IMR-90 (cell line): ENCODE results near the gene RAD51B. TPM values are rescaled to one million over a fixed set of nuclear protein-coding genes. Genes with fewer than 3 reads are reported as not detected.

Experiments used
- ATAC-seq: fragments of 200-7000 bp; cut with Tn5 transposase; 2 replicates; pipeline ENCODE4 v1.9.1; 2020; ENCODE audit warnings: low read depth, mild to moderate bottlenecking, moderate library complexity
- BruUV-seq: library from RNA; stranded (reverse); fragments of 400-500 nt; replicated peaks from 2 replicates; lab custom pipeline; 2021; lab: Mats Ljungman, UMichigan
- CTCF ChIA-PET: fragments of 300-600 bp; formaldehyde crosslinking; extraction: SDS; loops from one replicate; lab custom pipeline; 2021; ENCODE audit warnings: antibody characterized with exemption; lab: Yijun Ruan, JAX
- POLR2A ChIA-PET: fragments of 300-600 bp; sonication (Branson Sonifier 250); formaldehyde crosslinking; loops from one replicate; lab custom pipeline; 2022; ENCODE audit warnings: antibody characterized with exemption; ENCODE audit not compliant: unreplicated experiment; lab: Charles Lee
- DNase-seq: peaks from one replicate; pipeline ENCODE4 v3.0.0; 2013
- H2AFZ ChIP-seq: replicated peaks from 2 replicates; pipeline ENCODE3; 2013; ENCODE audit warnings: low read length, mild to moderate bottlenecking; ENCODE audit not compliant: poor library complexity
- H2AK5ac ChIP-seq: 2 replicates; pipeline ENCODE4 v1.6.1; 2013; ENCODE audit warnings: low read depth, low read length, inconsistent platforms
- H2AK9ac ChIP-seq: replicated peaks from 2 replicates; pipeline ENCODE3; 2013; ENCODE audit warnings: mild to moderate bottlenecking, low read depth, low read length, moderate library complexity; ENCODE audit not compliant: poor library complexity
- H2BK120ac ChIP-seq: 2 replicates; pipeline ENCODE4 v1.6.1; 2013; ENCODE audit warnings: low read depth, low read length, inconsistent platforms
- H2BK15ac ChIP-seq: 3 replicates; pipeline ENCODE4 v1.6.1; 2013; ENCODE audit warnings: low read depth, low read length, inconsistent platforms
- H2BK20ac ChIP-seq: 2 replicates; pipeline ENCODE4 v1.6.1; 2013; ENCODE audit warnings: low read depth, mild to moderate bottlenecking, inconsistent platforms, low read length, moderate library complexity
- H2BK5ac ChIP-seq: 2 replicates; pipeline ENCODE4 v1.6.1; 2013; ENCODE audit warnings: mild to moderate bottlenecking, low read depth, low read length, inconsistent platforms; ENCODE audit not compliant: poor library complexity, severe bottlenecking
- H3K14ac ChIP-seq: replicated peaks from 2 replicates; pipeline ENCODE4 v1.6.1; 2013; ENCODE audit warnings: low read depth, low read length, inconsistent platforms
- H3K18ac ChIP-seq: 2 replicates; pipeline ENCODE4 v1.6.1; 2013; ENCODE audit warnings: low read depth, low read length, control low read depth
- H3K23ac ChIP-seq: 2 replicates; pipeline ENCODE4 v1.6.1; 2013; ENCODE audit warnings: low read depth, low read length, inconsistent platforms
- H3K27ac ChIP-seq: 2 replicates; pipeline ENCODE4 v1.5.1; 2013; ENCODE audit warnings: mild to moderate bottlenecking, control low read depth, low read length; ENCODE audit not compliant: insufficient read depth
- H3K27me3 ChIP-seq: 2 replicates; pipeline ENCODE4 v1.6.1; 2013; ENCODE audit warnings: low read length; ENCODE audit not compliant: control insufficient read depth, insufficient read depth
- H3K36me3 ChIP-seq: 2 replicates; pipeline ENCODE4 v1.6.1; 2013; ENCODE audit warnings: low read length, mixed read lengths; ENCODE audit not compliant: control insufficient read depth, insufficient read depth
- H3K4ac ChIP-seq: 2 replicates; pipeline ENCODE4 v1.6.1; 2013; ENCODE audit warnings: low read depth, low read length, inconsistent platforms
- H3K4me1 ChIP-seq: 2 replicates; pipeline ENCODE4 v1.6.1; 2013; ENCODE audit warnings: low read length, mixed read lengths; ENCODE audit not compliant: control insufficient read depth, insufficient read depth
- H3K4me2 ChIP-seq: 2 replicates; pipeline ENCODE4 v1.6.1; 2013; ENCODE audit warnings: low read depth, mild to moderate bottlenecking, control low read depth, low read length, moderate library complexity
- H3K4me3 ChIP-seq: 2 replicates; pipeline ENCODE4 v1.5.1; 2013; ENCODE audit warnings: low read depth, mild to moderate bottlenecking, control low read depth, low read length, moderate library complexity; ENCODE audit not compliant: insufficient read depth
- H3K56ac ChIP-seq: 2 replicates; pipeline ENCODE4 v1.6.1; 2013; ENCODE audit warnings: low read length, inconsistent platforms; ENCODE audit not compliant: insufficient read depth; ENCODE audit errors: extremely low read depth
- H3K79me1 ChIP-seq, 2 experiments: 2 replicates each; pipeline ENCODE4 v1.6.1; 2013; ENCODE audit warnings: low read length in 2 of 2, inconsistent platforms in 1 of 2, low read depth in 1 of 2
- H3K9ac ChIP-seq: 2 replicates; pipeline ENCODE4 v1.6.1; 2013; ENCODE audit warnings: low read depth, low read length, control low read depth
- H3K9me1 ChIP-seq: 2 replicates; pipeline ENCODE4 v1.6.1; 2013; ENCODE audit warnings: low read length, inconsistent platforms; ENCODE audit not compliant: insufficient read depth
- H3K9me3 ChIP-seq: 2 replicates; pipeline ENCODE4 v1.6.1; 2013; ENCODE audit warnings: low read length; ENCODE audit not compliant: control insufficient read depth, insufficient read depth
- H4K20me1 ChIP-seq: 2 replicates; pipeline ENCODE4 v1.6.1; 2013; ENCODE audit warnings: low read length, inconsistent platforms; ENCODE audit not compliant: insufficient read depth
- H4K5ac ChIP-seq: 2 replicates; pipeline ENCODE4 v1.6.1; 2013; ENCODE audit warnings: mild to moderate bottlenecking, low read depth, low read length, control low read depth
- H4K8ac ChIP-seq, 2 experiments: 2 replicates each; pipeline ENCODE4 v1.6.1; 2013; ENCODE audit warnings: low read depth in 2 of 2, low read length in 2 of 2, control low read depth in 1 of 2, inconsistent platforms in 1 of 2
- H4K91ac ChIP-seq: 2 replicates; pipeline ENCODE4 v1.6.1; 2013; ENCODE audit warnings: low read depth, low read length, inconsistent platforms; ENCODE audit not compliant: insufficient read depth
- BHLHE40 ChIP-seq: fragments of 150-350 bp; IDR thresholded peaks from 2 replicates; pipeline ENCODE4 v1.6.1; 2016; ENCODE audit warnings: mild to moderate bottlenecking, low read depth, low read length
- ELK1 ChIP-seq: fragments of 150-350 bp; IDR thresholded peaks from 2 replicates; pipeline ENCODE4 v1.6.1; 2016; ENCODE audit warnings: low read depth, mild to moderate bottlenecking, low read length, moderate library complexity, borderline replicate concordance
- FOS ChIP-seq: fragments of 150-350 bp; IDR thresholded peaks from 2 replicates; pipeline ENCODE4 v1.6.1; 2016; ENCODE audit warnings: low read depth, low read length
- MXI1 ChIP-seq: IDR thresholded peaks from 2 replicates; pipeline ENCODE4 v1.6.1; 2012; ENCODE audit warnings: low read depth, mild to moderate bottlenecking, low read length, moderate library complexity, borderline replicate concordance
- NFE2L2 ChIP-seq: fragments of 150-350 bp; IDR thresholded peaks from 2 replicates; pipeline ENCODE4 v1.6.1; 2016; ENCODE audit warnings: low read depth, mild to moderate bottlenecking, low read length
- RCOR1 ChIP-seq: IDR thresholded peaks from 2 replicates; pipeline ENCODE4 v1.6.1; 2012; ENCODE audit warnings: mild to moderate bottlenecking, low read length, improper control_type of control experiment; ENCODE audit not compliant: insufficient replicate concordance
- RFX5 ChIP-seq: IDR thresholded peaks from 2 replicates; pipeline ENCODE4 v1.8.0; 2012; ENCODE audit warnings: low read depth, mild to moderate bottlenecking, low read length, moderate library complexity
- USF2 ChIP-seq: fragments of 150-350 bp; IDR thresholded peaks from 2 replicates; pipeline ENCODE4 v1.6.1; 2017; ENCODE audit warnings: mild to moderate bottlenecking, antibody characterized with exemption, low read length, low read depth
- WGBS, 2 experiments: methylation state at CpG; one replicate each; pipeline versions ENCODE4 v1.1.5 to v1.1.7; 2013; ENCODE audit warnings: missing lambda C conversion rate in 2 of 2; ENCODE audit not compliant: insufficient read length in 1 of 2; ENCODE audit errors: extremely low coverage in 2 of 2; 5-methylcytosine and 5-hydroxymethylcytosine counted together
- dilution Hi-C: fragments of 300-500 bp; cut with HindIII; formaldehyde crosslinking; loops from one replicate; pipeline ENCODE4 v1.14.3; 2018; ENCODE audit warnings: low sequenced_read_pairs; ENCODE audit not compliant: unreplicated experiment
- in situ Hi-C: fragments of 300-500 bp; cut with MboI; formaldehyde crosslinking; loops from 3 replicates; pipeline ENCODE4 v1.14.3; 2019; ENCODE audit warnings: low sequenced_read_pairs, inconsistent platforms, mixed read lengths
- intact Hi-C: fragments of 100-400 bp; cut with micrococcal nuclease; formaldehyde crosslinking; loops from 2 replicates; pipeline ENCODE4 v1.10.0; 2022
- polyA plus RNA-seq, 3 experiments: library from polyadenylated mRNA; depleted of rRNA; stranded (reverse); fragments of >200 nt; gene quantifications; 2 replicates each; pipeline ENCODE4 v1.2.3, GENCODE V29; 2012; ENCODE audit warnings: low replicate concordance in 1 of 3
- total RNA-seq: library from RNA; depleted of rRNA; stranded (reverse); fragments of >200 nt; gene quantifications from 2 replicates; pipeline ENCODE4 v1.2.3, GENCODE V29; 2012
- TF ChIP-seq, protein P1 (sequence below): conservative IDR thresholded peaks from 2 replicates; pipeline ENCODE4 v1.5.1; 2012; ENCODE audit warnings: mild to moderate bottlenecking, low read depth, low read length, improper control_type of control experiment

The RAD51B gene
- total and polyA plus RNA-seq, 2 of the 4 experiments (the other 2 are of a cell fraction) = 5.1 to 18.8 TPM

DNA sequence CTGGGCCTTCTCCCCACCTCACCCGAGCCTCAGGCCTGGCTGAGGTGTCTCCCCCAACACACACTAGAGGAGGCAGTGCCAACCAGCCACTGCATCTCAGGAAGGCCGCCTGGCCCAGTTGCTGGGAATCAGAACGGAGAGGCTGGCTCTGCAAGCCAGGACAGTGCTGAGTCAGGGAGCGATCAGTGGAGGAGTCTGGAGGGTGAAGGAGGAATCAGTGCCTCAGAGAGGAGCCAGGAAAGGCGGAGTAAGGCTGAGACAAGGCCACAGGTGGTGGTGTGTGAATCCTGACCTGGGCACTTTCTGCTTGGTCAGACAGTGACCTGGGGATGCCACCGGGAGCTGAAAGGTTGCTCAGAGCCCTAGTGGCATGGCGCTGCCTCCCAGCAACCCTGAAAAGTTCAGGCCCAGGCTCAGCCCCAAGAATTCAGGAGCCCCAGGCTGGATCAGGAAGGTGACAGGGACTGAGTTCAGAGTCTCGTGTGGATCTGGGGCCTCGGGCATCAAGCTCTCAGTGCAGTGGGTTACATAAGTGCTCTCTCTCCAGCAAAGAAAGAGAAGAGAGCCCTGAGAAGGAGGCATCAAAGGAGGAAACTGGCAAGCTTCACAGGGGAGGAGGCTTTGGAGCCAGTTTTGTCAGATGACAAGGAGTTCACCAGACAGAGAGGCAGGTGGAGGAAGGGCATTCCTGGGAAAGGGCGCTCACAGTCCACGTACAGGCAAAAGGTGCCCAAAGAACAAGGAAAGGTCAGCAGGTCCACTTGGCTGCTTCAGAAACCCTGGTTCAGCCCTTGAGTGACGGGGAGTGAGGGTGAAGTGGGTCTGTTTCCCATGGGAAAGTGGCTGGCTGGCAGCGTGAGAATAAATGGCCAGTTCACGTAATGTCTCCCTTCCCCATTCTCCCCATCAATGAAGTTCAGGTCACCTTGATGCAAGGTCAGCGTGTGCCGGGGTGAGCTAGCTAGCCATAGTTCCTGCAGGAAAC is 885.4 kb downstream of the RAD51B start:
- Histone ChIP-seq H2AFZ (peak overlapping the region; percentile 77), H3K4me3 (no peak overlapping the region), H4K91ac (peak overlapping the region; percentile 24), H3K36me3 (no peaks in the 10 kb centered on the region), H3K27ac (no peak overlapping the region), H3K9ac (no peak overlapping the region), H2AK9ac (peak overlapping the region; percentile 69), H3K18ac (peak overlapping the region; percentile 83), H2AK5ac (peak overlapping the region; percentile 94), H3K4me1 (peaks cover 12% of the 10 kb centered on the region), H3K4ac (peak overlapping the region; percentile 68), H3K9me3 (peaks cover 7% of the 10 kb centered on the region; the same call in 1 of the 2 replicates), H4K5ac (peak overlapping the region; percentile 39), H3K9me1 (peaks cover 19% of the 10 kb centered on the region), H2BK20ac (peak overlapping the region; percentile 85), H2BK5ac (peak overlapping the region; percentile 60), H2BK120ac (peak overlapping the region; percentile 77), H4K20me1 (no peaks in the 10 kb centered on the region), H3K14ac (peak overlapping the region; percentile 47; the same call in 1 of the 2 replicates), H3K56ac (no peak overlapping the region), H3K4me2 (no peak overlapping the region), H4K8ac (peak overlapping the region in 1 of 2 experiments; percentile 13; a peak in 1 of 4 replicates), H3K79me1 (no peaks in the 10 kb centered on the region), H3K23ac (no peak overlapping the region), H2BK15ac (peak overlapping the region; percentile 34; the same call in 2 of the 3 replicates), H3K27me3 (no peaks in the 10 kb centered on the region; the same call in 1 of the 2 replicates)
- ChIA-PET POLR2A (no interaction called here), CTCF (no interaction called here)
- TF ChIP-seq RCOR1 (no peak), USF2 (no peak), RFX5 (no peak), NFE2L2 (no peak), ELK1 (no peak), MXI1 (no peak), FOS (no peak), BHLHE40 (no peak)
- TF ChIP-seq, protein P1, sequence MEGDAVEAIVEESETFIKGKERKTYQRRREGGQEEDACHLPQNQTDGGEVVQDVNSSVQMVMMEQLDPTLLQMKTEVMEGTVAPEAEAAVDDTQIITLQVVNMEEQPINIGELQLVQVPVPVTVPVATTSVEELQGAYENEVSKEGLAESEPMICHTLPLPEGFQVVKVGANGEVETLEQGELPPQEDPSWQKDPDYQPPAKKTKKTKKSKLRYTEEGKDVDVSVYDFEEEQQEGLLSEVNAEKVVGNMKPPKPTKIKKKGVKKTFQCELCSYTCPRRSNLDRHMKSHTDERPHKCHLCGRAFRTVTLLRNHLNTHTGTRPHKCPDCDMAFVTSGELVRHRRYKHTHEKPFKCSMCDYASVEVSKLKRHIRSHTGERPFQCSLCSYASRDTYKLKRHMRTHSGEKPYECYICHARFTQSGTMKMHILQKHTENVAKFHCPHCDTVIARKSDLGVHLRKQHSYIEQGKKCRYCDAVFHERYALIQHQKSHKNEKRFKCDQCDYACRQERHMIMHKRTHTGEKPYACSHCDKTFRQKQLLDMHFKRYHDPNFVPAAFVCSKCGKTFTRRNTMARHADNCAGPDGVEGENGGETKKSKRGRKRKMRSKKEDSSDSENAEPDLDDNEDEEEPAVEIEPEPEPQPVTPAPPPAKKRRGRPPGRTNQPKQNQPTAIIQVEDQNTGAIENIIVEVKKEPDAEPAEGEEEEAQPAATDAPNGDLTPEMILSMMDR = no peak
- BruUV-seq = no TSS peak
- in situ Hi-C loops = no loop called here
- 93% methylated on average over 8 of the region's 16 CpGs; no CpG with 5 or more reads in 1 of the 2 experiments for WGBS, 2 experiments
- intact Hi-C loops = no loop called here
- DNase-seq (peak; percentile 44), ATAC-seq (peak; percentile 40; the same call in 1 of the 2 replicates)
- dilution Hi-C loops = no loop called here
